HUES6 (cell line): ENCODE results near the gene ENTPD3.
"Not testable (repeated sequence)": the region's sequence is repeated elsewhere in the genome, so short reads cannot be mapped to it uniquely, and the experiment has no call there.

Experiments used
- H3K27ac ChIP-seq: 2 replicates; pipeline ENCODE4 v1.7.0; 2013; ENCODE audit warnings: low read depth, mild to moderate bottlenecking, low read length, inconsistent platforms
- H3K27me3 ChIP-seq: 2 replicates; pipeline ENCODE4 v1.6.1; 2013; ENCODE audit warnings: low read length; ENCODE audit not compliant: control insufficient read depth, insufficient read depth
- H3K36me3 ChIP-seq: 2 replicates; pipeline ENCODE4 v1.6.1; 2013; ENCODE audit warnings: low read length; ENCODE audit not compliant: control insufficient read depth, insufficient read depth
- H3K4me1 ChIP-seq: 2 replicates; pipeline ENCODE4 v1.6.1; 2013; ENCODE audit warnings: low read length; ENCODE audit not compliant: control insufficient read depth, insufficient read depth
- H3K4me3 ChIP-seq: 2 replicates; pipeline ENCODE4 v1.5.1; 2013; ENCODE audit warnings: low read depth, low read length
- H3K9ac ChIP-seq: one replicate; pipeline ENCODE4 v1.6.1; 2013; ENCODE audit warnings: mild to moderate bottlenecking, low read length
- H3K9me3 ChIP-seq: 2 replicates; pipeline ENCODE4 v1.6.1; 2013; ENCODE audit warnings: low read depth, low read length; ENCODE audit not compliant: control insufficient read depth, insufficient read depth

Gene ENTPD3

GRCh38 chr3:40461161-40461560, 74.2 kb downstream of the ENTPD3 start:
- Histone ChIP-seq H3K4me3 (no peak overlapping the region), H3K4me1 (0 out of 2 replicates have a peak, but pooled peaks cover 5% of the 10 kb centered on the region), H3K9me3 (no peaks in the 10 kb centered on the region), H3K9ac (no peak overlapping the region), H3K36me3 (peaks cover 78% of the 10 kb centered on the region), H3K27me3 (no peaks in the 10 kb centered on the region), H3K27ac (no peak overlapping the region)

GRCh38 chr3:40462838-40463237, 75.9 kb downstream of the ENTPD3 start:
- not testable (repeated sequence) for H3K27ac ChIP-seq, H3K9me3 ChIP-seq, H3K9ac ChIP-seq, H3K27me3 ChIP-seq, H3K4me1 ChIP-seq, H3K4me3 ChIP-seq
- peaks cover 80% of the 10 kb centered on the region for H3K36me3 ChIP-seq

GRCh38 chr3:40463579-40463978, 76.6 kb downstream of the ENTPD3 start:
- H3K9me3 ChIP-seq, result no peaks in the 10 kb centered on the region
- peaks cover 72% of the 10 kb centered on the region for H3K36me3 ChIP-seq
- H3K27me3 ChIP-seq, result no peaks in the 10 kb centered on the region
- no peaks in the 10 kb centered on the region for H3K4me1 ChIP-seq
- no peak overlapping the region for H3K9ac ChIP-seq
- no peak overlapping the region for H3K4me3 ChIP-seq
- no peak overlapping the region for H3K27ac ChIP-seq

- Histone ChIP-seq H3K27me3 (no peaks in the 10 kb centered on the region), H3K36me3 (peaks cover 64% of the 10 kb centered on the region), H3K4me3 (no peak overlapping the region), H3K9ac (no peak overlapping the region), H3K4me1 (no peaks in the 10 kb centered on the region), H3K27ac (no peak overlapping the region), H3K9me3 (no peaks in the 10 kb centered on the region)
Measured at GRCh38 chr3:40464339-40465110, 77.5 kb downstream of the ENTPD3 start.

- H3K9ac ChIP-seq, result no peak overlapping the region
- no peaks in the 10 kb centered on the region for H3K27me3 ChIP-seq
- no peaks in the 10 kb centered on the region for H3K9me3 ChIP-seq
- H3K36me3 ChIP-seq, result peaks cover 59% of the 10 kb centered on the region
- H3K4me3 ChIP-seq, result no peak overlapping the region
- no peaks in the 10 kb centered on the region for H3K4me1 ChIP-seq
- no peak overlapping the region for H3K27ac ChIP-seq
Measured at GRCh38 chr3:40465111-40465407, 78.1 kb downstream of the ENTPD3 start.

GRCh38 chr3:40465456-40465855, 78.5 kb downstream of the ENTPD3 start:
- Histone ChIP-seq H3K36me3 (peaks cover 55% of the 10 kb centered on the region), H3K27me3 (no peaks in the 10 kb centered on the region), H3K4me3 (no peak overlapping the region), H3K9me3 (no peaks in the 10 kb centered on the region), H3K27ac (no peak overlapping the region), H3K4me1 (no peaks in the 10 kb centered on the region), H3K9ac (no peak overlapping the region)

GRCh38 chr3:40468018-40468417, 81.0 kb downstream of the ENTPD3 start:
- Histone ChIP-seq H3K4me3 (no peak overlapping the region), H3K27me3 (no peaks in the 10 kb centered on the region), H3K27ac (no peak overlapping the region), H3K9ac (no peak overlapping the region), H3K36me3 (peaks cover 30% of the 10 kb centered on the region), H3K9me3 (no peaks in the 10 kb centered on the region), H3K4me1 (no peaks in the 10 kb centered on the region)

- Histone ChIP-seq H3K4me1 (no peaks in the 10 kb centered on the region), H3K27ac (no peak overlapping the region), H3K27me3 (no peaks in the 10 kb centered on the region), H3K9me3 (no peaks in the 10 kb centered on the region), H3K9ac (no peak overlapping the region), H3K4me3 (no peak overlapping the region), H3K36me3 (peaks cover 8% of the 10 kb centered on the region; the same call in 1 of the 2 replicates)
Measured at GRCh38 chr3:40470701-40471100, 83.7 kb downstream of the ENTPD3 start.

GRCh38 chr3:40476478-40477470, 89.8 kb downstream of the ENTPD3 start, which contains the start of gene ZNF619:
ZNF619 (plus strand) TSS chr3:40477122; CDS start chr3:40477980, 858 bp downstream.
- peaks cover 6% of the 10 kb centered on the region for H3K4me1 ChIP-seq
- H3K9me3 ChIP-seq, result no peaks in the 10 kb centered on the region
- no peaks in the 10 kb centered on the region for H3K27me3 ChIP-seq
- H3K9ac ChIP-seq, result peak within 1 kb of the TSS; percentile 69
- H3K27ac ChIP-seq, result no peak within 1 kb of the TSS; the same call in 1 of the 2 replicates
- H3K36me3 ChIP-seq, result peaks cover 3% of the 10 kb centered on the region; the same call in 1 of the 2 replicates
- peak within 1 kb of the TSS; percentile 78 for H3K4me3 ChIP-seq

- H3K4me1 ChIP-seq, result peaks cover 6% of the 10 kb centered on the region
- no peaks in the 10 kb centered on the region for H3K9me3 ChIP-seq
- H3K27ac ChIP-seq, result no peak overlapping the region
- H3K36me3 ChIP-seq, result peaks cover 3% of the 10 kb centered on the region; the same call in 1 of the 2 replicates
- H3K9ac ChIP-seq, result no peak overlapping the region
- H3K4me3 ChIP-seq, result peak overlapping the region; percentile 78
- no peaks in the 10 kb centered on the region for H3K27me3 ChIP-seq
Measured at GRCh38 chr3:40477666-40478065, 90.7 kb downstream of the ENTPD3 start.
